GM12873 (cell line): ENCODE data around the gene CARTPT.

ENCODE experiments used
- CTCF ChIP-seq: IDR thresholded peaks from 2 replicates; pipeline ENCODE4 v1.5.1; 2012; ENCODE audit warnings: low read depth, mild to moderate bottlenecking, moderate library complexity, low read length, control low read depth; ENCODE audit not compliant: insufficient read depth; ENCODE audit errors: missing control alignments

CARTPT gene

GRCh38 chr5:71732011-71732410 lies 12.9 kb downstream of the CARTPT start:
- TF ChIP-seq CTCF: no peak

GRCh38 chr5:71734141-71734540 lies 15.1 kb downstream of the CARTPT start:
- TF ChIP-seq CTCF: no peak

- TF ChIP-seq CTCF: no peak
Measured at GRCh38 chr5:71737931-71738539, 19.0 kb downstream of the CARTPT start.

GRCh38 chr5:71738662-71739361 lies 19.7 kb downstream of the CARTPT start:
- TF ChIP-seq CTCF: no peak

- no peak for TF ChIP-seq CTCF
Measured at GRCh38 chr5:71740015-71740753, 21.1 kb downstream of the CARTPT start.

GRCh38 chr5:71743155-71743554 lies 24.1 kb downstream of the CARTPT start:
- TF ChIP-seq CTCF: no peak
